Fibroblast of lung (primary cell): ENCODE results near the gene MYEF2. TPM values are rescaled to one million over a fixed set of nuclear protein-coding genes. Genes with fewer than 3 reads are reported as not detected.

ENCODE experiments used
- DNase-seq, 2 donors: peaks; one replicate each; pipeline versions ENCODE4 v3.0.0 to v3.0.0-alpha.2; 2010; ENCODE audit warnings: low read depth in 2 of 2
- H2AFZ ChIP-seq: 2 replicates; pipeline ENCODE4 v1.5.1; 2012; ENCODE audit warnings: low read length, control low read depth, inconsistent platforms
- H3K27ac ChIP-seq: 2 replicates; pipeline ENCODE4 v1.5.1; 2011; ENCODE audit warnings: low read length, control low read depth; ENCODE audit not compliant: insufficient read depth
- H3K27me3 ChIP-seq: 2 replicates; pipeline ENCODE4 v1.5.1; 2011; ENCODE audit warnings: mild to moderate bottlenecking, low read length; ENCODE audit not compliant: control insufficient read depth, insufficient read depth
- H3K36me3 ChIP-seq: 2 replicates; pipeline ENCODE4 v1.5.1; 2011; ENCODE audit warnings: low read length; ENCODE audit not compliant: control insufficient read depth, insufficient read depth
- H3K4me1 ChIP-seq: 2 replicates; pipeline ENCODE4 v1.5.1; 2011; ENCODE audit warnings: low read length; ENCODE audit not compliant: control insufficient read depth, insufficient read depth; ENCODE audit errors: extremely low read depth
- H3K4me2 ChIP-seq: 2 replicates; pipeline ENCODE4 v1.5.1; 2011; ENCODE audit warnings: low read length, control low read depth; ENCODE audit not compliant: insufficient read depth; ENCODE audit errors: extremely low read depth
- H3K4me3 ChIP-seq, 4 experiments: fragments of 200-600 bp in 1 of 4; sonication (generic) in 1 of 4; replicated peaks in 1 of 4; 2 replicates each; pipeline ENCODE4 v1.5.1; 2011 to 2016; ENCODE audit warnings: low read length in 4 of 4, low read depth in 3 of 4, mild to moderate bottlenecking in 3 of 4, control low read depth in 2 of 4, inconsistent platforms in 1 of 4, mixed read lengths in 1 of 4; ENCODE audit not compliant: insufficient read depth in 1 of 4; ENCODE audit errors: control extremely low read depth in 1 of 4
- H3K79me2 ChIP-seq: 2 replicates; pipeline ENCODE4 v1.5.1; 2012; ENCODE audit warnings: mild to moderate bottlenecking, low read length, inconsistent platforms; ENCODE audit not compliant: control insufficient read depth, insufficient read depth
- H3K9ac ChIP-seq: 2 replicates; pipeline ENCODE4 v1.5.1; 2011; ENCODE audit warnings: mild to moderate bottlenecking, low read length, control low read depth; ENCODE audit not compliant: insufficient read depth
- H3K9me3 ChIP-seq: 2 replicates; pipeline ENCODE4 v1.5.1; 2012; ENCODE audit warnings: low read depth, low read length; ENCODE audit not compliant: control insufficient read depth, insufficient read depth
- H4K20me1 ChIP-seq: 2 replicates; pipeline ENCODE4 v1.5.1; 2011; ENCODE audit warnings: low read length; ENCODE audit not compliant: control insufficient read depth, insufficient read depth; ENCODE audit errors: extremely low read depth
- EZH2 ChIP-seq: IDR thresholded peaks from 2 replicates; pipeline ENCODE4 v1.5.1; 2012; ENCODE audit warnings: low read length, control low read depth, mild to moderate bottlenecking; ENCODE audit errors: missing control alignments
- polyA plus RNA-seq, 2 donors: library from polyadenylated mRNA; depleted of rRNA in 1 of 2; stranded (reverse) in 1 of 2; unstranded in 1 of 2; fragments of >200 nt; gene quantifications; 2 replicates each; pipeline ENCODE4 v1.2.1, GENCODE V29; 2011 to 2012; ENCODE audit warnings: missing spikeins in 1 of 2
- total RNA-seq: library from RNA; depleted of rRNA; stranded (reverse); fragments of >200 nt; gene quantifications from 2 replicates; pipeline ENCODE4 v1.2.1, GENCODE V29; 2014
- TF ChIP-seq, protein P1 (sequence below), 2 donors: IDR thresholded peaks in 1 of 2; conservative IDR thresholded peaks in 1 of 2; 1 replicate in 1 of 2; 2 replicates in 1 of 2; pipeline ENCODE4 v1.5.1; 2011 to 2012; ENCODE audit warnings: low read length in 2 of 2, control low read depth in 1 of 2, inconsistent platforms in 1 of 2, low read depth in 1 of 2, mild to moderate bottlenecking in 1 of 2

The MYEF2 gene
- total and polyA plus RNA-seq, 2 donors (not counting 1 experiment from before 2014, with no cell fraction given): 5.3 to 13.5 TPM

DNA sequence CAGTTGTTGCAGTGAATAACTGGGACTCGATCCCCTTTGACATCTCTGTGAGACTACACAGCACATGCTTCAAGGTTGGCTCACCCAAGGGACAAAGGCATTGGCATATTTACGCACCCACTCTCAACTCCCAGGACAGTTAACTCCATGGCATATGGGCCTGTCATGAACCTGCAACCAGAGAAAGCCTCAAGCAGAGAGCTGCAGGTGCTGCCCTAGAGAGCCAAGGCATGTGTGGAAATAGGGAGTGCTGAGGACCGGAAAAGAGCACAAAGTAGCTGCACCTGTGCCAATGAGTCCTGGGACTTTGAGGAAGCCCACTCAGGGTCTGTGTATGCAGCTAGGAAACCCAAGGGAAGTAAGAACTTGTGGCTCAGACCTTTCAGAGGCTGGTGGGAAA is 90.3 kb downstream of the MYEF2 start:
- TF ChIP-seq, protein P1, sequence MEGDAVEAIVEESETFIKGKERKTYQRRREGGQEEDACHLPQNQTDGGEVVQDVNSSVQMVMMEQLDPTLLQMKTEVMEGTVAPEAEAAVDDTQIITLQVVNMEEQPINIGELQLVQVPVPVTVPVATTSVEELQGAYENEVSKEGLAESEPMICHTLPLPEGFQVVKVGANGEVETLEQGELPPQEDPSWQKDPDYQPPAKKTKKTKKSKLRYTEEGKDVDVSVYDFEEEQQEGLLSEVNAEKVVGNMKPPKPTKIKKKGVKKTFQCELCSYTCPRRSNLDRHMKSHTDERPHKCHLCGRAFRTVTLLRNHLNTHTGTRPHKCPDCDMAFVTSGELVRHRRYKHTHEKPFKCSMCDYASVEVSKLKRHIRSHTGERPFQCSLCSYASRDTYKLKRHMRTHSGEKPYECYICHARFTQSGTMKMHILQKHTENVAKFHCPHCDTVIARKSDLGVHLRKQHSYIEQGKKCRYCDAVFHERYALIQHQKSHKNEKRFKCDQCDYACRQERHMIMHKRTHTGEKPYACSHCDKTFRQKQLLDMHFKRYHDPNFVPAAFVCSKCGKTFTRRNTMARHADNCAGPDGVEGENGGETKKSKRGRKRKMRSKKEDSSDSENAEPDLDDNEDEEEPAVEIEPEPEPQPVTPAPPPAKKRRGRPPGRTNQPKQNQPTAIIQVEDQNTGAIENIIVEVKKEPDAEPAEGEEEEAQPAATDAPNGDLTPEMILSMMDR (conservative IDR thresholded peaks at IDR 0.05 in 1 of 2, IDR thresholded peaks at IDR 0.05 in 1 of 2; ENCODE audit: low read depth in 1 of 2, low read length in 2 of 2): no peak
- TF ChIP-seq EZH2: no peak
- H3K4me3 ChIP-seq: no peak overlapping the region
- H3K4me1 ChIP-seq: no peaks in the 10 kb centered on the region
- no peaks in the 10 kb centered on the region for H3K79me2 ChIP-seq
- H3K27me3 ChIP-seq: peaks cover 4% of the 10 kb centered on the region
- no peaks in the 10 kb centered on the region for H3K36me3 ChIP-seq
- no peak overlapping the region for H3K27ac ChIP-seq
- no peak overlapping the region for H3K4me2 ChIP-seq
- DNase-seq: no peak
- no peak overlapping the region for H2AFZ ChIP-seq
- no peaks in the 10 kb centered on the region for H3K9me3 ChIP-seq
- H3K9ac ChIP-seq: no peak overlapping the region
- no peaks in the 10 kb centered on the region for H4K20me1 ChIP-seq

DNA sequence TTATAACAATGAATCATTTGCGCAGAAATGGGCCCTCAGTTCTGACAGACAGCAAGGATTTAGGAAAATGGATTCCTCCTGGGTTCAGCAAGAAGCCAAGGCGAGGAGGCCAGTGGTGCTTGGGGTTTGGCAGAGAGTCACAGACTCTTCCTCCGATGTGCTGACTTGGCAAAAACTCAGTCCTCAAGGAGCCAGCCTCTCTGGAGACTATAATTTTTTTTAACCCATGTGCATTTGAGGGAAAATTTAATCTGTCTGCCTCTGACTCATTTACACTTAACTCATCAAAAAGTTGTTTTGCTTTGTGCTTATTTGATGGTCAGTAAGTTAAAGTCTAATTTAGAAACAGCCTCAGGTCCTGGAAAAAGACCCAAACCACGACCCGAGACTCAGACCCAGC is 91.5 kb downstream of the MYEF2 start:
- H4K20me1 ChIP-seq: no peaks in the 10 kb centered on the region
- peak overlapping the region; percentile 40 for H3K4me2 ChIP-seq
- TF ChIP-seq, protein P1 (conservative IDR thresholded peaks at IDR 0.05 in 1 of 2, IDR thresholded peaks at IDR 0.05 in 1 of 2; ENCODE audit: low read depth in 1 of 2, low read length in 2 of 2): no peak
- no peak for TF ChIP-seq EZH2
- H3K36me3 ChIP-seq: no peaks in the 10 kb centered on the region
- H3K79me2 ChIP-seq: no peaks in the 10 kb centered on the region
- H3K27ac ChIP-seq: no peak overlapping the region
- H3K4me3 ChIP-seq: no peak overlapping the region
- no peak overlapping the region for H2AFZ ChIP-seq
- no peak overlapping the region for H3K9ac ChIP-seq
- peaks cover 4% of the 10 kb centered on the region for H3K27me3 ChIP-seq
- no peaks in the 10 kb centered on the region for H3K9me3 ChIP-seq
- DNase-seq: peak; percentile 75 to 85
- no peaks in the 10 kb centered on the region for H3K4me1 ChIP-seq

DNA sequence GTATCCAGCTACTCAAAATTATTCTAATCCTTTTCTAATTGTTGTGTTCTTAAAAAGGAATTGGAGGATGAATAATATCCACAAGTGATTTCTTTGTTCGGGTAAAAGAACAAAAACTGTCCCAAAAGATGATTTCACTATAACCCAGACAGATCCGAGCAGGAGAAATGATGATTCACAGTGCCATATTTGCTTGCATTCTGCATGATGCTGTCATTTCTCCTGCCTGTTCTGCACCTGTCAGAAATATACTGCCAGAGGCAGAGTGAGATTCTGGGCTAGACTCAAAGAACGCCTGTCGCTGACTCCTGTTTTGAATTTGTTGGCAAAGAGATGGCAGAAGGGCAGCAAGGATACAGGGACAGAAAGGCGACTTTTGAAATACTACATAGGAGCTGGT is 92.0 kb downstream of the MYEF2 start:
- Histone ChIP-seq H3K27me3 (peaks cover 4% of the 10 kb centered on the region), H3K4me3 (no peak overlapping the region), H3K4me2 (peak overlapping the region; percentile 40), H3K36me3 (no peaks in the 10 kb centered on the region), H3K9me3 (no peaks in the 10 kb centered on the region), H3K9ac (no peak overlapping the region), H4K20me1 (no peaks in the 10 kb centered on the region), H2AFZ (no peak overlapping the region), H3K79me2 (no peaks in the 10 kb centered on the region), H3K4me1 (no peaks in the 10 kb centered on the region), H3K27ac (no peak overlapping the region)
- peak in 1 of 2 donors; percentile 48 for DNase-seq
- TF ChIP-seq, protein P1 (conservative IDR thresholded peaks at IDR 0.05 in 1 of 2, IDR thresholded peaks at IDR 0.05 in 1 of 2; ENCODE audit: low read depth in 1 of 2, low read length in 2 of 2): no peak
- no peak for TF ChIP-seq EZH2
